ENCODE data around the gene TAF15. TPM values are rescaled to one million over a fixed set of nuclear protein-coding genes. Genes with fewer than 3 reads are reported as not detected.

Gene TAF15
- polyA plus RNA-seq, 1 donor from 2014 or later = 45.8 TPM

- H3K36me3 ChIP-seq (ENCODE audit: insufficient read depth, low read length) = no peaks in the 10 kb centered on the region
- H2AFZ ChIP-seq (ENCODE audit: low read depth, low read length) = no peak overlapping the region
- no peak overlapping the region for H3K9ac ChIP-seq (ENCODE audit: low read length)
- no peaks in the 10 kb centered on the region for H4K20me1 ChIP-seq (ENCODE audit: insufficient read depth)
- no peaks in the 10 kb centered on the region for H3K9me3 ChIP-seq (ENCODE audit: low read length)
- no peak overlapping the region for H3K27ac ChIP-seq (ENCODE audit: low read length)
- no peak overlapping the region for H3K4me2 ChIP-seq (ENCODE audit: low read length)
- TF ChIP-seq CTCF (IDR thresholded peaks at IDR 0.05; ENCODE audit: poor library complexity, severe bottlenecking) (peak; percentile 12), SMC3 (conservative IDR thresholded peaks at IDR 0.05; ENCODE audit: poor library complexity) (no peak)
- TF ChIP-seq, protein P1, sequence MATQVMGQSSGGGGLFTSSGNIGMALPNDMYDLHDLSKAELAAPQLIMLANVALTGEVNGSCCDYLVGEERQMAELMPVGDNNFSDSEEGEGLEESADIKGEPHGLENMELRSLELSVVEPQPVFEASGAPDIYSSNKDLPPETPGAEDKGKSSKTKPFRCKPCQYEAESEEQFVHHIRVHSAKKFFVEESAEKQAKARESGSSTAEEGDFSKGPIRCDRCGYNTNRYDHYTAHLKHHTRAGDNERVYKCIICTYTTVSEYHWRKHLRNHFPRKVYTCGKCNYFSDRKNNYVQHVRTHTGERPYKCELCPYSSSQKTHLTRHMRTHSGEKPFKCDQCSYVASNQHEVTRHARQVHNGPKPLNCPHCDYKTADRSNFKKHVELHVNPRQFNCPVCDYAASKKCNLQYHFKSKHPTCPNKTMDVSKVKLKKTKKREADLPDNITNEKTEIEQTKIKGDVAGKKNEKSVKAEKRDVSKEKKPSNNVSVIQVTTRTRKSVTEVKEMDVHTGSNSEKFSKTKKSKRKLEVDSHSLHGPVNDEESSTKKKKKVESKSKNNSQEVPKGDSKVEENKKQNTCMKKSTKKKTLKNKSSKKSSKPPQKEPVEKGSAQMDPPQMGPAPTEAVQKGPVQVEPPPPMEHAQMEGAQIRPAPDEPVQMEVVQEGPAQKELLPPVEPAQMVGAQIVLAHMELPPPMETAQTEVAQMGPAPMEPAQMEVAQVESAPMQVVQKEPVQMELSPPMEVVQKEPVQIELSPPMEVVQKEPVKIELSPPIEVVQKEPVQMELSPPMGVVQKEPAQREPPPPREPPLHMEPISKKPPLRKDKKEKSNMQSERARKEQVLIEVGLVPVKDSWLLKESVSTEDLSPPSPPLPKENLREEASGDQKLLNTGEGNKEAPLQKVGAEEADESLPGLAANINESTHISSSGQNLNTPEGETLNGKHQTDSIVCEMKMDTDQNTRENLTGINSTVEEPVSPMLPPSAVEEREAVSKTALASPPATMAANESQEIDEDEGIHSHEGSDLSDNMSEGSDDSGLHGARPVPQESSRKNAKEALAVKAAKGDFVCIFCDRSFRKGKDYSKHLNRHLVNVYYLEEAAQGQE (IDR thresholded peaks at IDR 0.05; ENCODE audit: borderline replicate concordance) = no peak
- no peaks in the 10 kb centered on the region for H3K27me3 ChIP-seq (ENCODE audit: insufficient read depth, low read depth, low read length)
- H3K79me2 ChIP-seq (replicated peaks; ENCODE audit: insufficient read depth, low read length) = no peaks in the 10 kb centered on the region
- no peaks in the 10 kb centered on the region for H3K9me2 ChIP-seq (ENCODE audit: insufficient read depth, low read length)
- no peaks in the 10 kb centered on the region for H3F3A ChIP-seq (ENCODE audit: insufficient read depth, low read length, poor library complexity, severe bottlenecking)
- H3K4me3 ChIP-seq (ENCODE audit: low read length) = no peak overlapping the region
These were observed 39.3 kb upstream of the TAF15 start for GRCh38 chr17:35769895-35770486.

DNA sequence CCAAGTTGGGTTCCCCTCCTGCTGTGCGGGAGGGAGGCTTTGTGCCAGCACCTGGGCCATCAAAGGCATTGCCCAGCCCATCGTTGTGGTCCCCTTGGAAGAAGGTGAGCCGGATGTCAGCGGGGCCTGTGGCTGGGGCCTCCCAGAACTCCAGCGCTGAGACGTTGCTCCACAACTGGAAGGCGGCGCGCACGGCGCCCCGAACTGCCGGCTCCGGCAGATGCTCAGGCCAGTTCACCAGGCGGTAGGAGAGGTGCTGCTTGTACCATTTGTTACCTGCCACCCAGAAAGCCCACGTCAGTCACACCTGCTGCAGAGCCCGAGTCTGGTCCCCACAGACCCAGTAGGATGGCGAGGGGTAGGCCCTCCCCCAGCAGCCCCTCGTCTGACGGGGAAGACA lies 36.2 kb upstream of the TAF15 start:
- no peaks in the 10 kb centered on the region for H3K9me2 ChIP-seq (ENCODE audit: insufficient read depth, low read length)
- no peaks in the 10 kb centered on the region for H3K79me2 ChIP-seq (replicated peaks; ENCODE audit: insufficient read depth, low read length)
- H2AFZ ChIP-seq (ENCODE audit: low read depth, low read length) = no peak overlapping the region
- no peak for TF ChIP-seq EZH2 (IDR thresholded peaks at IDR 0.05; ENCODE audit: borderline replicate concordance, insufficient read depth, low read length, poor library complexity, severe bottlenecking)
- H3K9me3 ChIP-seq (ENCODE audit: low read length) = no peaks in the 10 kb centered on the region
- no peaks in the 10 kb centered on the region for H3K27me3 ChIP-seq (ENCODE audit: insufficient read depth, low read depth, low read length)
- H3F3A ChIP-seq (ENCODE audit: insufficient read depth, low read length, poor library complexity, severe bottlenecking) = no peaks in the 10 kb centered on the region
- no peaks in the 10 kb centered on the region for H3K36me3 ChIP-seq (ENCODE audit: insufficient read depth, low read length)
- no peak overlapping the region for H3K4me2 ChIP-seq (ENCODE audit: low read length)
- no peak overlapping the region for H3K4me3 ChIP-seq (ENCODE audit: low read length)
- H3K27ac ChIP-seq (ENCODE audit: low read length) = no peak overlapping the region
- H4K20me1 ChIP-seq (ENCODE audit: insufficient read depth) = no peaks in the 10 kb centered on the region
- no peak overlapping the region for H3K9ac ChIP-seq (ENCODE audit: low read length)

- Histone ChIP-seq H3K9me3 (ENCODE audit: low read length) (no peaks in the 10 kb centered on the region), H3K79me2 (replicated peaks; ENCODE audit: insufficient read depth, low read length) (no peaks in the 10 kb centered on the region), H3K36me3 (ENCODE audit: insufficient read depth, low read length) (no peaks in the 10 kb centered on the region), H3K9ac (ENCODE audit: low read length) (no peak overlapping the region), H4K20me1 (ENCODE audit: insufficient read depth) (no peaks in the 10 kb centered on the region), H3F3A (ENCODE audit: insufficient read depth, low read length, poor library complexity, severe bottlenecking) (no peaks in the 10 kb centered on the region), H2AFZ (ENCODE audit: low read depth, low read length) (no peak overlapping the region), H3K4me3 (ENCODE audit: low read length) (no peak overlapping the region), H3K4me2 (ENCODE audit: low read length) (no peak overlapping the region), H3K27me3 (ENCODE audit: insufficient read depth, low read depth, low read length) (no peaks in the 10 kb centered on the region), H3K9me2 (ENCODE audit: insufficient read depth, low read length) (no peaks in the 10 kb centered on the region), H3K27ac (ENCODE audit: low read length) (no peak overlapping the region)
- TF ChIP-seq RAD21 (conservative IDR thresholded peaks at IDR 0.05) (no peak), SMC3 (conservative IDR thresholded peaks at IDR 0.05; ENCODE audit: poor library complexity) (no peak), CTCF (IDR thresholded peaks at IDR 0.05; ENCODE audit: poor library complexity, severe bottlenecking) (no peak), EP300 (conservative IDR thresholded peaks at IDR 0.05; ENCODE audit: poor library complexity, severe bottlenecking) (no peak), POLR2AphosphoS5 (IDR thresholded peaks at IDR 0.05) (no peak), TAF1 (IDR thresholded peaks at IDR 0.05; ENCODE audit: low read depth) (no peak), EZH2 (IDR thresholded peaks at IDR 0.05; ENCODE audit: borderline replicate concordance, insufficient read depth, low read length, poor library complexity, severe bottlenecking) (no peak)
- TF ChIP-seq, protein P1 (IDR thresholded peaks at IDR 0.05; ENCODE audit: borderline replicate concordance) = no peak
These were observed 35.4 kb upstream of the TAF15 start for GRCh38 chr17:35773679-35774425.
